Activated naive CD4-positive, alpha-beta T cell treated with anti-CD3 and anti-CD28 coated beads, Interleukin-2, amount 50 U/mL, for 72 hours (primary cell): ENCODE results near the gene RASL11A. TPM values are rescaled to one million over a fixed set of nuclear protein-coding genes. Genes with fewer than 3 reads are reported as not detected.
A peak's percentile ranks its signal among the peaks of the same experiment; 100 is the strongest.
"Not testable (repeated sequence)": the region's sequence is repeated elsewhere in the genome, so short reads cannot be mapped to it uniquely, and the experiment has no call there.

ENCODE experiments used
- ATAC-seq, 2 donors: fragments of 150-1000 bp; cut with Tn5 transposase; 2 replicates each; pipeline ENCODE4 v1.10.0; 2021; ENCODE audit warnings: mild to moderate bottlenecking in 2 of 2, moderate library complexity in 2 of 2
- DNase-seq, 2 donors: peaks; one replicate each; pipeline ENCODE4 v3.0.0; 2021 to 2022; ENCODE audit warnings: low spot score in 2 of 2
- H3K27ac Mint-ChIP-seq, 2 donors: one replicate each; pipeline ENCODE4 v1.8.0; 2022; ENCODE audit warnings: mild to moderate bottlenecking in 2 of 2, mixed read lengths in 2 of 2
- H3K36me3 Mint-ChIP-seq, 2 donors: one replicate each; pipeline ENCODE4 v1.8.0; 2022; ENCODE audit warnings: mixed read lengths in 2 of 2
- H3K9me3 Mint-ChIP-seq, 2 donors: one replicate each; pipeline ENCODE4 v1.8.0; 2022; ENCODE audit warnings: mixed read lengths in 2 of 2
- total RNA-seq, 2 donors: library from RNA; stranded (reverse); gene quantifications; one replicate each; pipeline ENCODE4 v1.2.3, GENCODE V29; 2022

RASL11A gene
- 1 to 10 TPM; 1.8 to 3.4 TPM for total RNA-seq

- DNase-seq, result peak; percentile 74 to 86
- Mint-ChIP-seq H3K9me3 (no peaks in the 10 kb centered on the region), H3K36me3 (no peaks in the 10 kb centered on the region), H3K27ac (peak within 1 kb of the TSS; percentile 44 to 52)
- ATAC-seq, result peak; percentile 84 to 91
Observed at GRCh38 chr13:27270594-27271520, at the start of gene RASL11A. RASL11A (plus strand) TSS chr13:27270830; CDS start chr13:27270945, 115 bp downstream.

- DNase-seq, ATAC-seq, H3K27ac Mint-ChIP-seq: not testable (repeated sequence)
Observed at GRCh38 chr13:27222100-27222499, 48.5 kb upstream of the RASL11A start.

GRCh38 chr13:27226991-27227390, 43.6 kb upstream of the RASL11A start:
- DNase-seq (no peak), ATAC-seq (no peak)
- Mint-ChIP-seq H3K27ac (no peak overlapping the region), H3K36me3 (peaks cover 0 to 3% of the 10 kb centered on the region in 2 donors), H3K9me3 (peaks cover 2 to 7% of the 10 kb centered on the region in 2 donors)

More at GRCh38 chr13:27222100-27222499, 48.5 kb upstream of the RASL11A start:
- H3K36me3 Mint-ChIP-seq, result peaks cover 19% of the 10 kb centered on the region in 2 donors
- not testable (repeated sequence) for H3K9me3 Mint-ChIP-seq

GRCh38 chr13:27228131-27228530, 42.5 kb upstream of the RASL11A start:
- Mint-ChIP-seq H3K36me3 (peaks cover 0 to 6% of the 10 kb centered on the region in 2 donors), H3K27ac (no peak overlapping the region), H3K9me3 (peaks cover 5 to 7% of the 10 kb centered on the region in 2 donors)
- DNase-seq (no peak), ATAC-seq (no peak)

GRCh38 chr13:27229642-27230041, 41.0 kb upstream of the RASL11A start:
- DNase-seq, result no peak
- ATAC-seq, result no peak
- no peak overlapping the region for H3K27ac Mint-ChIP-seq
- peaks cover 5 to 7% of the 10 kb centered on the region in 2 donors for H3K9me3 Mint-ChIP-seq
- peaks cover 0 to 6% of the 10 kb centered on the region in 2 donors for H3K36me3 Mint-ChIP-seq

- ATAC-seq, result no peak
- H3K27ac Mint-ChIP-seq, result no peak overlapping the region
- H3K36me3 Mint-ChIP-seq, result peaks cover 0 to 6% of the 10 kb centered on the region in 2 donors
- H3K9me3 Mint-ChIP-seq, result peaks cover 3 to 5% of the 10 kb centered on the region in 2 donors
- DNase-seq, result no peak
Observed at GRCh38 chr13:27233964-27234363, 36.7 kb upstream of the RASL11A start.

GRCh38 chr13:27236478-27236877, 34.2 kb upstream of the RASL11A start:
- peaks cover 0 to 5% of the 10 kb centered on the region in 2 donors for H3K9me3 Mint-ChIP-seq
- ATAC-seq (no peak), DNase-seq (no peak)
- peaks cover 0 to 6% of the 10 kb centered on the region in 2 donors for H3K36me3 Mint-ChIP-seq
- no peak overlapping the region for H3K27ac Mint-ChIP-seq

- H3K36me3 Mint-ChIP-seq, result peaks cover 0 to 4% of the 10 kb centered on the region in 2 donors
- ATAC-seq, result no peak
Observed at GRCh38 chr13:27242702-27243101, 27.9 kb upstream of the RASL11A start.

GRCh38 chr13:27245610-27246009, 25.0 kb upstream of the RASL11A start:
- no peak for ATAC-seq
- DNase-seq, result no peak
- peaks cover under 1 to 4% of the 10 kb centered on the region in 2 donors for H3K36me3 Mint-ChIP-seq
- H3K9me3 Mint-ChIP-seq, result no peaks in the 10 kb centered on the region
- no peak overlapping the region for H3K27ac Mint-ChIP-seq

More at GRCh38 chr13:27242702-27243101, 27.9 kb upstream of the RASL11A start:
- H3K27ac Mint-ChIP-seq, result no peak overlapping the region
- H3K9me3 Mint-ChIP-seq, result no peaks in the 10 kb centered on the region
- DNase-seq, result no peak

GRCh38 chr13:27250833-27251165, 19.8 kb upstream of the RASL11A start:
- peaks cover 40 to 43% of the 10 kb centered on the region in 2 donors for H3K36me3 Mint-ChIP-seq
- peak overlapping the region; percentile 100 for H3K27ac Mint-ChIP-seq

GRCh38 chr13:27251166-27252091, 19.2 kb upstream of the RASL11A start, which contains the start of gene RPL21:
RPL21 (plus strand) TSS chr13:27251558; CDS start chr13:27253777, 2,219 bp downstream.
- Mint-ChIP-seq H3K27ac (peak within 1 kb of the TSS; percentile 100), H3K36me3 (peaks cover 43 to 44% of the 10 kb centered on the region in 2 donors), H3K9me3 (no peaks in the 10 kb centered on the region)
- DNase-seq, result peak; percentile 90 to 92
- peak; percentile 97 for ATAC-seq

More at GRCh38 chr13:27250833-27251165, 19.8 kb upstream of the RASL11A start:
- ATAC-seq (peak; percentile 2 to 6), DNase-seq (no peak)
- H3K9me3 Mint-ChIP-seq, result no peaks in the 10 kb centered on the region

- H3K27ac Mint-ChIP-seq, result peak overlapping the region; percentile 100
- ATAC-seq, result no peak
Observed at GRCh38 chr13:27252467-27252866, 18.2 kb upstream of the RASL11A start.

GRCh38 chr13:27257233-27257568, 13.4 kb upstream of the RASL11A start:
- ATAC-seq, result no peak
- peak overlapping the region in 1 of 2 donors; percentile 74 for H3K27ac Mint-ChIP-seq

More at GRCh38 chr13:27252467-27252866, 18.2 kb upstream of the RASL11A start:
- DNase-seq, result no peak
- H3K36me3 Mint-ChIP-seq, result peaks cover 43 to 51% of the 10 kb centered on the region in 2 donors
- no peaks in the 10 kb centered on the region for H3K9me3 Mint-ChIP-seq

GRCh38 chr13:27257648-27258253, 12.9 kb upstream of the RASL11A start:
- no peak for DNase-seq
- Mint-ChIP-seq H3K27ac (peak overlapping the region in 1 of 2 donors; percentile 74), H3K9me3 (no peaks in the 10 kb centered on the region), H3K36me3 (peaks cover 29 to 47% of the 10 kb centered on the region in 2 donors)
- no peak for ATAC-seq

More at GRCh38 chr13:27257233-27257568, 13.4 kb upstream of the RASL11A start:
- peaks cover 34 to 52% of the 10 kb centered on the region in 2 donors for H3K36me3 Mint-ChIP-seq
- no peak for DNase-seq
- no peaks in the 10 kb centered on the region for H3K9me3 Mint-ChIP-seq

- no peaks in the 10 kb centered on the region for H3K9me3 Mint-ChIP-seq
- no peak for ATAC-seq
- H3K36me3 Mint-ChIP-seq, result peaks cover 18 to 36% of the 10 kb centered on the region in 2 donors
- DNase-seq, result no peak
- H3K27ac Mint-ChIP-seq, result peak overlapping the region; percentile 46 to 66
Observed at GRCh38 chr13:27258637-27259386, 11.8 kb upstream of the RASL11A start.
